GM13976 (cell line): ENCODE results near the gene BDNF.

Source experiments
- DNase-seq: peaks from one replicate; pipeline ENCODE4 v3.0.0; 2012; ENCODE audit warnings: low spot score
- in situ Hi-C: fragments of 300-500 bp; cut with MboI; formaldehyde crosslinking; loops from one replicate; pipeline ENCODE4 v1.12.0; 2022; ENCODE audit warnings: low sequenced_read_pairs, mixed read lengths, inconsistent platforms; ENCODE audit not compliant: unreplicated experiment
- TF ChIP-seq, protein P1 (sequence below): IDR thresholded peaks from 2 replicates; pipeline ENCODE4 v1.5.1; 2012; ENCODE audit warnings: borderline replicate concordance, mild to moderate bottlenecking; ENCODE audit not compliant: insufficient read depth; ENCODE audit errors: extremely low read depth, missing control alignments, control extremely low read depth

The BDNF gene

DNA sequence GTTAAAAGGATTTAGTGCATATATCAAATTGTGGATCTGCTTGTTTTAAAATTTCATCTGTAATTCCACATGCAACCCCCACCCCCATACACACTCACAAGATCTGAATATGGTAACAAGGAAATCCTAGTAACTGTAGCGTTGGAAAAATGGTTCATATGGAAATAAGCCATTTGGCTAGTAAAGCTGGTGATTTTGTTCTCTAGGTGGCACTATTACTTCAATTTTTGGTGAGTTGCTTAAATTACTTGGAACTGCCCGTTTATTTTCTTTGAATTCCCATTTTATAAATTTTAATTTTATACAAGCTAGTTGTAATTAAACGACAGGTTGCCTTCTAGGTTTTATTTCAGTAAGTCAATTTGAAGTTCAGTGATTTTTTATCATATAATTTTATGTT, 5.3 kb downstream of the BDNF start:
- no peak for DNase-seq
- TF ChIP-seq, protein P1, sequence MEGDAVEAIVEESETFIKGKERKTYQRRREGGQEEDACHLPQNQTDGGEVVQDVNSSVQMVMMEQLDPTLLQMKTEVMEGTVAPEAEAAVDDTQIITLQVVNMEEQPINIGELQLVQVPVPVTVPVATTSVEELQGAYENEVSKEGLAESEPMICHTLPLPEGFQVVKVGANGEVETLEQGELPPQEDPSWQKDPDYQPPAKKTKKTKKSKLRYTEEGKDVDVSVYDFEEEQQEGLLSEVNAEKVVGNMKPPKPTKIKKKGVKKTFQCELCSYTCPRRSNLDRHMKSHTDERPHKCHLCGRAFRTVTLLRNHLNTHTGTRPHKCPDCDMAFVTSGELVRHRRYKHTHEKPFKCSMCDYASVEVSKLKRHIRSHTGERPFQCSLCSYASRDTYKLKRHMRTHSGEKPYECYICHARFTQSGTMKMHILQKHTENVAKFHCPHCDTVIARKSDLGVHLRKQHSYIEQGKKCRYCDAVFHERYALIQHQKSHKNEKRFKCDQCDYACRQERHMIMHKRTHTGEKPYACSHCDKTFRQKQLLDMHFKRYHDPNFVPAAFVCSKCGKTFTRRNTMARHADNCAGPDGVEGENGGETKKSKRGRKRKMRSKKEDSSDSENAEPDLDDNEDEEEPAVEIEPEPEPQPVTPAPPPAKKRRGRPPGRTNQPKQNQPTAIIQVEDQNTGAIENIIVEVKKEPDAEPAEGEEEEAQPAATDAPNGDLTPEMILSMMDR, result peak; percentile 28
- in situ Hi-C loops, result loop anchor here (25.0 kb wide), 1 partner anchor 1642 kb away; no protein-coding TSS in a partner anchor

DNA sequence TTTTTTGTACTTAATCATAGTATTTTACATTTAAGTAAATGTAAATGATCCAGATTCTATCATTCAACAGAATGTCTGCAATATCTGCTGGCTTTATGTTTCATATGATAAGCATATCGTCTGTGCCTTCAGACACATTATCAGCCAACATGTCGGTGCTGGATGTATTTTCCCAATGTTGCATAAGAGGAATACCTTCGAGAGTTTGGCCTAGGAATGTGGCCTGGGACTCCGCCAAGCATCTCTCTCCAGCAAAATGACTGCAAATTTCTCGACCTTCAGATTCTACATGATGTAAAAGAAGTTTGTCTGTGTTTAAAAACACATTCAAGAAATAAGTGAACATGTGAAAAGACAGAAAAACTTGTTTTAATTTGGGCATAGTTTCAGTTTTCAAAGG, 6.9 kb downstream of the BDNF start:
- TF ChIP-seq, protein P1, result no peak
- in situ Hi-C loops, result loop anchor here (25.0 kb wide), 1 partner anchor 1644 kb away; no protein-coding TSS in a partner anchor
- no peak for DNase-seq

DNA sequence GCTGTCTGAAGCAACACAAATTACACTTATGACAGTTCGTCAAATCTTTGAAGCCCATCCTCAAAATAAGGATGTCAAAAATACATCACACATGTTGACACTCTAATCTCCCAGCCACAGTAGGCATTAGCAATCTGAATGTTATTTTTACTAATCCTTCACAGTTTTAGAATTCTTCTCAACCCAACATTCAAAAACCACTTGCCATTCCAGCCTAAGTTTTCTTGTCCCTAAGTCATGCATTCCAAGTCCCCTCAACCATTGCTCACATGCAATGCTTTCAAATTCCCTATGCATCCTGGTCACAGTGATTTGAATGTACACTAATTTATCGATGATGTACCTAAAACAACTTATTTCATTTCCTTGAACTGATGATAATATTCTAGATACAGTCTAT, 7.5 kb downstream of the BDNF start:
- TF ChIP-seq, protein P1, result no peak
- in situ Hi-C loops, result loop anchor here (25.0 kb wide), 1 partner anchor 1645 kb away; no protein-coding TSS in a partner anchor
- no peak for DNase-seq

DNA sequence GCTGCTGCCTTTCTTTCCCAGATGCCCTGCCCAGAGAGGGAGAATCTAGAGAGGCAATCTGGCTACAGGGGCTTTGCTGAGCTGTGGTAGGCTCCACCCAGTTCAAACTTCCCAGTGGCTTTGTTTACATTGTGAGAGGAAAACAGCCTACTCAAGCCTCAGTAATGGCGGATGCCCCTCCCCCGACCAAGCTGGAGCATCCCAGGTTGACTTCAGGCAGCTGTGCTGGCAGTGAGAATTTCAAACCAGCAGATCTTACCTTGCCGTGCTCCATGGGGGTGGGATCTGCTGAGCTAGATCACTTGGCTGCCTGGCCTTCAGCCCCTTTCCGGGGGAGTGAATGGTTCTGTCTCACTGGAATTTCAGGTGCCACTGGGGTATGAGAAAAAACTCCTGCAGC, 12.2 kb downstream of the BDNF start:
- in situ Hi-C loops, result loop anchor here (25.0 kb wide), 1 partner anchor 1649 kb away; no protein-coding TSS in a partner anchor
- no peak for DNase-seq
- TF ChIP-seq, protein P1, result no peak

DNA sequence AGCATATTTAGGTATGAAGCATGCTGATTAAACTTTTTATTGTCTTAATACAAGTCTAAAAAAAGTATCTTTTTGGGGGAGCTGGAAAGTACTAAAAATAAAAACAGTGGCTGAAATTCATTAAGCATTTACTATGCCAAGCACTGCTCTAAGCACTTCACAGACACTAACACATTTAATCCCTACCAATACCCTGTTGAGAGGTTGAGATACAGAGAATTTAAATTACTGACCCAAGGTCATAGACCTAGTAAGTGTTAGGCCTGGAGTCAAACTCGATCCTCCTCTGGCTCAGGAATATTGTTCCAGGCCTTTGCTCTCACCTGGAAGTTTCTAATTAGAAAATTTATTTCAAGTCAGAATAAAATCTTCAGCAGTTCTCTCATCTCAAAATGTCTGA, 18.6 kb downstream of the BDNF start:
- in situ Hi-C loops, result loop anchor here (25.0 kb wide), 1 partner anchor 1656 kb away; no protein-coding TSS in a partner anchor
- DNase-seq, result no peak
- TF ChIP-seq, protein P1, result no peak

DNA sequence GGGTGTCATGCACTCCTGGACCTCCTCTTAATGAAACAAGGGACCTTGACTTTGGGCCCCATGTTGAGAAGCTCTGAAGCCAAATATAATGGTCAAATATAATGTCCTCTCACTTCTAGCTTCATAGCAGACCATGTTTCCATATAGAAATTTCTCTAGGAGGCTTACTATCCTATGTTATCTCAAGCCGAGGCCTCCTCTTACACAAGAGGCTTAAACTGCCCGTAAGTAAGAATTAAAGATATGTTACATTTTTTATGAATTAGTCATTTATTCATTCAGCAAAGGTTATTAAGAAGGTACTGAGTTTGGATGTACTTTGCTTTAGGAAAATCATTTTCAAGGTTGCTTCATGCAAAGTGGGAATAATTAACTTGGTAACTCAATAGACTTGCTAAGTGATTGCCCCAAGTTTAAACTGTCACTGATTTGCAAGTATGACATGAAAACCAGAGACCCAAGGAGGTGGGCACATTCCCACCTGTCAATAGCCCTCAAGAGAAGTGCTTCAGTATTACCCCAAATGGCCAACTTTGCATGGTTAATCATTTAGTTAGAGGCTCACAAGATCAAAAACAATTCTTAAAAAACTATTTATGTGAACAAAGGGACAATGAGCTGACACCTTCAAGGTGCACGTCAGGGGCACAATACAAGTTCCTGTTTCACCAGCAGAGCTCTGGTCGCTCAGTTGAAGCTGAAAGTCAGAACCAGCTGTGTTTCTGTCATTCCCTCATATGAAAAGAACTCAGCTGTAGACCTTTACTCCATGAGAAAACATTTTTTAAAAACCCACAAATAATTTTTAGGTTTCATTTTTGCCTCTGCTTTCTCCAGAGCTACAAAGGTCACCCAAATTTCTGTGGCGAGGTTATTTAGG, 20.9 kb downstream of the BDNF start:
- in situ Hi-C loops, result loop anchor here (25.0 kb wide), 1 partner anchor 1658 kb away; no protein-coding TSS in a partner anchor
- DNase-seq, result no peak
- TF ChIP-seq, protein P1, result no peak
